ENCODE data around the gene ITK.

ITK gene

GRCh38 chr5:157283434-157283833 is 102.8 kb downstream of the ITK start:
- DNase-seq = peak; percentile 42

- DNase-seq = no peak
Observed at GRCh38 chr5:157284458-157285212, 104.0 kb downstream of the ITK start.

- DNase-seq = no peak
Observed at GRCh38 chr5:157285310-157286035, 104.8 kb downstream of the ITK start.

- no peak for DNase-seq
Observed at GRCh38 chr5:157286761-157287211, 106.1 kb downstream of the ITK start.

- no peak for DNase-seq
Observed at GRCh38 chr5:157288405-157289163, 107.9 kb downstream of the ITK start.

- DNase-seq = no peak
Observed at GRCh38 chr5:157289164-157289819, 108.7 kb downstream of the ITK start.

- DNase-seq = peak; percentile 14
Observed at GRCh38 chr5:157290156-157290980, 109.7 kb downstream of the ITK start.

- DNase-seq = peak; percentile 13
Observed at GRCh38 chr5:157290981-157291711, 110.5 kb downstream of the ITK start.

- no peak for DNase-seq
Observed at GRCh38 chr5:157292599-157292998, 112.0 kb downstream of the ITK start.

- DNase-seq = no peak
Observed at GRCh38 chr5:157294407-157295091, 113.9 kb downstream of the ITK start.

GRCh38 chr5:157295247-157295646 is 114.6 kb downstream of the ITK start:
- no peak for DNase-seq

- DNase-seq = no peak
Observed at GRCh38 chr5:157300564-157300963, 119.9 kb downstream of the ITK start.

- DNase-seq = no peak
Observed at GRCh38 chr5:157301066-157301465, 120.4 kb downstream of the ITK start.

- no peak for DNase-seq
Observed at GRCh38 chr5:157303023-157303422, 122.4 kb downstream of the ITK start.

- DNase-seq = peak; percentile 72
Observed at GRCh38 chr5:157303667-157304327, 123.2 kb downstream of the ITK start.
